ENCODE measurements around the gene MAP2K6.

DNA sequence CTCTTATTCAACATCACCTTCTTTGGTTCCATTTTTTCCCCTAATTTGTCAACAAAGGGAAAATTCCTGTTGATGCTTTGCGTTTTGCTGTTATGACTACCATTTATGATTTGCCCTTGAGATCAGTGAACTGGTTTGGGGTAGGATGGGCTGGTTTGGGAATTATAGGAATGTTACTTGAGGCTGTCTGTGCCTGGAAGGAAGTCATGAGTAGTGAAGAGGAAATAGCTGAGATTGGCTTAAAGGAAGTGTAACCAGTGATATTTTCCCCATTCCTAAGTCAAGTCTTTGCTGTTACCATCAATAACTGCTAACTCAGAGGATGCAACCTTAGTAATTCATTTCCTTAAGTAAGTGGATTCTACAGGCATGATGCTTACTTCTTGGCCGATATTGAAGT, 179.2 kb downstream of the MAP2K6 start:
- TF ChIP-seq POLR2A (IDR thresholded peaks at IDR 0.05) (no peak), CTCF (IDR thresholded peaks at IDR 0.05) (no peak), POLR2AphosphoS5 (IDR thresholded peaks at IDR 0.05; ENCODE audit: insufficient read depth in 1 of 2, low read depth in 1 of 2) (no peak)
